ENCODE results near the gene VAV3. TPM values are rescaled to one million over a fixed set of nuclear protein-coding genes. Genes with fewer than 3 reads are reported as not detected.

Gene VAV3
- total RNA-seq, 1 donor from 2014 or later, result 11.3 TPM

DNA sequence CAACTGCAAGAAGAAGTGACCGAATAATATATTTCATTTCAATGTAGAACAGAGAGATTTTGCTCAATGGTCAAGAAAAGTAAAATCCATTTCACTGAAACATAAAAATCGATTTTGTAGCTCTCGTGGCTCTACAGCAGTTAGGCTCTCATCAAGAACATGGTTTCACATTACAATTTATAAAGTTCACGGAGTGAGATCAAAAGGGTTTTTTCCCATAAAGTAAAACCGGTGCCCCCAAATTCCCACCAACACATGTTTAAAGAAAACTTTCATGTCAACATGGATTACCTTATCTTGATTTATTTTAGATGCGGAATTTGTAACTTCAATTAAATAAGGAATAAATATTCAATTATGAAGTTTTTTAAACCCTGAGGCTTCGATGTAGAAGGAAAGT lies 16.3 kb upstream of the VAV3 start:
- H3K4me1 ChIP-seq, result no peaks in the 10 kb centered on the region
- no peak overlapping the region for H3K27ac ChIP-seq
- ATAC-seq (no peak), DNase-seq (no peak)
- H3K9me3 ChIP-seq, result no peaks in the 10 kb centered on the region
- no peaks in the 10 kb centered on the region for H3K27me3 ChIP-seq (ENCODE audit: low read depth)
- H3K4me3 ChIP-seq, result no peak overlapping the region
- TF ChIP-seq, protein P1, sequence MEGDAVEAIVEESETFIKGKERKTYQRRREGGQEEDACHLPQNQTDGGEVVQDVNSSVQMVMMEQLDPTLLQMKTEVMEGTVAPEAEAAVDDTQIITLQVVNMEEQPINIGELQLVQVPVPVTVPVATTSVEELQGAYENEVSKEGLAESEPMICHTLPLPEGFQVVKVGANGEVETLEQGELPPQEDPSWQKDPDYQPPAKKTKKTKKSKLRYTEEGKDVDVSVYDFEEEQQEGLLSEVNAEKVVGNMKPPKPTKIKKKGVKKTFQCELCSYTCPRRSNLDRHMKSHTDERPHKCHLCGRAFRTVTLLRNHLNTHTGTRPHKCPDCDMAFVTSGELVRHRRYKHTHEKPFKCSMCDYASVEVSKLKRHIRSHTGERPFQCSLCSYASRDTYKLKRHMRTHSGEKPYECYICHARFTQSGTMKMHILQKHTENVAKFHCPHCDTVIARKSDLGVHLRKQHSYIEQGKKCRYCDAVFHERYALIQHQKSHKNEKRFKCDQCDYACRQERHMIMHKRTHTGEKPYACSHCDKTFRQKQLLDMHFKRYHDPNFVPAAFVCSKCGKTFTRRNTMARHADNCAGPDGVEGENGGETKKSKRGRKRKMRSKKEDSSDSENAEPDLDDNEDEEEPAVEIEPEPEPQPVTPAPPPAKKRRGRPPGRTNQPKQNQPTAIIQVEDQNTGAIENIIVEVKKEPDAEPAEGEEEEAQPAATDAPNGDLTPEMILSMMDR (IDR thresholded peaks at IDR 0.05), result no peak
- intact Hi-C loops (cut with DNase I), result no loop called here
- H3K36me3 ChIP-seq, result no peaks in the 10 kb centered on the region

GRCh38 chr1:107979926-107980325 lies 14.9 kb upstream of the VAV3 start:
- H3K4me3 ChIP-seq, result no peak overlapping the region
- intact Hi-C loops (cut with DNase I), result no loop called here
- no peaks in the 10 kb centered on the region for H3K36me3 ChIP-seq
- no peaks in the 10 kb centered on the region for H3K9me3 ChIP-seq
- H3K4me1 ChIP-seq, result no peaks in the 10 kb centered on the region
- H3K27ac ChIP-seq, result no peak overlapping the region
- DNase-seq (no peak), ATAC-seq (no peak)
- TF ChIP-seq, protein P1 (IDR thresholded peaks at IDR 0.05), result no peak
- H3K27me3 ChIP-seq (ENCODE audit: low read depth), result no peaks in the 10 kb centered on the region

GRCh38 chr1:107979088-107979487 lies 14.1 kb upstream of the VAV3 start:
- intact Hi-C loops (cut with DNase I), result no loop called here
- Histone ChIP-seq H3K36me3 (no peaks in the 10 kb centered on the region), H3K4me3 (no peak overlapping the region), H3K27me3 (ENCODE audit: low read depth) (no peaks in the 10 kb centered on the region), H3K4me1 (no peaks in the 10 kb centered on the region), H3K27ac (no peak overlapping the region), H3K9me3 (no peaks in the 10 kb centered on the region)
- no peak for ATAC-seq
- TF ChIP-seq, protein P1 (IDR thresholded peaks at IDR 0.05), result no peak
- no peak for DNase-seq

GRCh38 chr1:107976836-107977235 lies 11.9 kb upstream of the VAV3 start:
- ATAC-seq, result no peak
- TF ChIP-seq, protein P1 (IDR thresholded peaks at IDR 0.05), result no peak
- no peak overlapping the region for H3K27ac ChIP-seq
- H3K36me3 ChIP-seq, result no peaks in the 10 kb centered on the region
- H3K4me1 ChIP-seq, result no peaks in the 10 kb centered on the region
- H3K9me3 ChIP-seq, result no peaks in the 10 kb centered on the region
- no peak overlapping the region for H3K4me3 ChIP-seq
- intact Hi-C loops (cut with DNase I), result no loop called here
- no peaks in the 10 kb centered on the region for H3K27me3 ChIP-seq (ENCODE audit: low read depth)
- DNase-seq, result no peak

GRCh38 chr1:107976431-107976830 lies 11.5 kb upstream of the VAV3 start:
- no peaks in the 10 kb centered on the region for H3K9me3 ChIP-seq
- DNase-seq, result no peak
- ATAC-seq, result no peak
- no peak overlapping the region for H3K4me3 ChIP-seq
- H3K4me1 ChIP-seq, result no peaks in the 10 kb centered on the region
- H3K27me3 ChIP-seq (ENCODE audit: low read depth), result no peaks in the 10 kb centered on the region
- intact Hi-C loops (cut with DNase I), result no loop called here
- TF ChIP-seq, protein P1 (IDR thresholded peaks at IDR 0.05), result no peak
- H3K27ac ChIP-seq, result no peak overlapping the region
- no peaks in the 10 kb centered on the region for H3K36me3 ChIP-seq

- Histone ChIP-seq H3K36me3 (no peaks in the 10 kb centered on the region), H3K4me3 (no peak overlapping the region)
- ATAC-seq, result no peak
These were observed 10.9 kb upstream of the VAV3 start for GRCh38 chr1:107975851-107976250.

More at GRCh38 chr1:107975851-107976250, 10.9 kb upstream of the VAV3 start:
- Histone ChIP-seq H3K27me3 (ENCODE audit: low read depth) (no peaks in the 10 kb centered on the region), H3K27ac (no peak overlapping the region), H3K9me3 (no peaks in the 10 kb centered on the region), H3K4me1 (no peaks in the 10 kb centered on the region)
- TF ChIP-seq, protein P1 (IDR thresholded peaks at IDR 0.05), result no peak
- intact Hi-C loops (cut with DNase I), result no loop called here
- DNase-seq, result no peak
